HFF-Myc (cell line): ENCODE data around the gene SLC39A7.

Experiments
- DNase-seq: peaks from one replicate; pipeline ENCODE4 v3.0.0-alpha.2; 2011; ENCODE audit warnings: low read depth; ENCODE audit errors: extremely low read depth
- H3K4me3 ChIP-seq: replicated peaks from 2 replicates; pipeline ENCODE4 v1.5.1; 2011; ENCODE audit warnings: low read depth, mild to moderate bottlenecking, control low read depth, low read length
- CTCF ChIP-seq: IDR thresholded peaks from 2 replicates; pipeline ENCODE4 v1.5.1; 2012; ENCODE audit warnings: mild to moderate bottlenecking, low read depth, low read length, control low read depth; ENCODE audit errors: missing control alignments

The SLC39A7 gene

DNA sequence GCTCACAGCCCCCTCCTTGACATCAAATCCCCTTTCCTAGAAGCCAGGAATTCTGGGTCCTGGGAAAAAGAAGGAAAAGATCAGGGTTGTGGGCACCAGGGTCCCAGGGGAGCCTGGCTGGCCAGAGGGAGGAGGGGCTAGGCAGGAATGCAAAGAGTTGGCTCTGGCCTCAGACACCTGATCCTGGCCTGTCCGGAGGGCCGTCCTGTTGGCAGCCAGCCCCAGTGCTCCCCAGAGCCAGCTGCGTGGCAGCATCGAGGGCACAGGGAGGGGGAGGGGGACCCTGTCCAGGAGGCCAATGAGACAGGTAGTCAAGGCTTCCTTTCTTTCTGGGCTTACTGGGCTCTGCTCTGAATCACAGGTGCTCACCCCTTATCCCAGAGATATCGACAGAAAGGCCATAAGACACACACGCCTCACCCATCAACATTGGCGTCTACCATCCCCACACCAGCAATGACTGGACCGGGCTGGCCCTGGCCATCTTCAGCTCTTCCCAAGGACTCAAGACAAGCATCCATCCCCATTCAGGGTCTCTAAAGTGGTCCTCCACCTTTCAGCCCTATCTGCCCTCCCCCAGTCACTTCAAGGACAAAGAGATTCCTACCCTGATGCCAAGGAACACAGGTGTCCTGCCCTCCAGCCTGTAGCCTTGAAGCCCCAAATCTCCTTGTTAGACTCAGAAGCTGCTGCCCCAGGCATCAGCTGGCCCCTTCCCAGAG, 9.1 kb upstream of the SLC39A7 start:
- no peak for TF ChIP-seq CTCF
- H3K4me3 ChIP-seq = no peak overlapping the region
- no peak for DNase-seq

GRCh38 chr6:33192105-33192646, 8.5 kb upstream of the SLC39A7 start, which contains the start of gene COL11A2:
Gene COL11A2 (minus strand): TSS chr6:33192467. CDS start chr6:33192240, 227 bp downstream.
- DNase-seq = no peak
- H3K4me3 ChIP-seq = 0 out of 2 replicates have a peak within 1 kb of the TSS, but pooled peaks have one; percentile 15
- no peak for TF ChIP-seq CTCF

- DNase-seq = no peak
- 0 out of 2 replicates have a peak overlapping the region, but pooled peaks have one; percentile 15 for H3K4me3 ChIP-seq
- TF ChIP-seq CTCF = no peak
These were observed 7.7 kb upstream of the SLC39A7 start for GRCh38 chr6:33192671-33193602.

DNA sequence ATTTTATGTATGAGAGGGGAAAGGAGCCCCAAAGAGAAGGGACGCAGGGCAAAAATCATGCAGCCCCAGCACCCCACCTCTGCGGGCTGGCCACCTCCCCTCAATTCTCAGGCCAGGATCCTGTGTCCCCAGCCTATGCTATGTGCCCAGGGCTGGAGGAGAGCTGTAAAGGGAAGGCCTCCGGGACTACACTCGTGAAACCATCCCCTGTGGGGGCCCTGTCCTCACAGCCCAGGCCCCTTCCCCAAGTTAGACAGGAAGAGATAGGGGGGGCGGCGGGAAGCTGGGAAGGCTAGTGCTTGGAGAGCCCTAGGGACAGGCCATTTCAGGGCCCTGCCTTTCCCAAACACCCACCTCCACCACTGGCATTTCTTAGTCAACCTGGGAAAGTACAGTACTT, 7.0 kb upstream of the SLC39A7 start:
- DNase-seq = no peak
- H3K4me3 ChIP-seq = no peak overlapping the region

DNA sequence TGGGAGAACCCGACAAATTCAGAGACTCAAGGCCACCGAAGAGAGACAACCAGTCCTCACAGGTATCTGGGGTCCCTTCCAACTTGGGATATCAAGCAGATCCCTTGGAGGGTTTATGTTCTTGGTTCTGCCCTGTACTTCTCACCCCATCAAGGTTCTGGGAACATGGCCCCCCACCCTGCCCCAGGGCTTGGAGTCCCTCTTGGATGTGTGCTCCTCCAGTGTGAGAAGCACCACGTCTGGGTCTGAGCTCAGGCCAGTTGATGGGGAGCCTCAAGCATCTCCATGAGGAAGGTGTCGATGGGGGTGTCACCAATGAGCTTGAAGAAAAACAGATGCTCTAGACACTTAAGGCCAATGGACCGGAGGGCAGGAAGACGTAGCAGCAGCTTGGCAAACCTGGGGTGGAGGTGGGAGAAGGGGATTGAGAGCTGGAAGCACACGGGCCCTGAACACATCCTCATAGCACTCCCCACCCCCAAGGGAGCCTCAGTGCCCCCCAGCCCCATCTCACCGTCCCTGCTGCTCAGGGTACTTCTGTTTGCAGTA, 6.2 kb upstream of the SLC39A7 start:
- H3K4me3 ChIP-seq = no peak overlapping the region
- no peak for DNase-seq
- no peak for TF ChIP-seq CTCF

More for the DNA sequence above, 7.0 kb upstream of the SLC39A7 start:
- no peak for TF ChIP-seq CTCF
